NCI-H2029 (cell line): ENCODE measurements around the gene NECTIN1.

Experiments used
- DNase-seq: peaks from one replicate; lab custom pipeline; 2025; lab: John Stamatoyannopoulos, UW

NECTIN1 gene

DNA sequence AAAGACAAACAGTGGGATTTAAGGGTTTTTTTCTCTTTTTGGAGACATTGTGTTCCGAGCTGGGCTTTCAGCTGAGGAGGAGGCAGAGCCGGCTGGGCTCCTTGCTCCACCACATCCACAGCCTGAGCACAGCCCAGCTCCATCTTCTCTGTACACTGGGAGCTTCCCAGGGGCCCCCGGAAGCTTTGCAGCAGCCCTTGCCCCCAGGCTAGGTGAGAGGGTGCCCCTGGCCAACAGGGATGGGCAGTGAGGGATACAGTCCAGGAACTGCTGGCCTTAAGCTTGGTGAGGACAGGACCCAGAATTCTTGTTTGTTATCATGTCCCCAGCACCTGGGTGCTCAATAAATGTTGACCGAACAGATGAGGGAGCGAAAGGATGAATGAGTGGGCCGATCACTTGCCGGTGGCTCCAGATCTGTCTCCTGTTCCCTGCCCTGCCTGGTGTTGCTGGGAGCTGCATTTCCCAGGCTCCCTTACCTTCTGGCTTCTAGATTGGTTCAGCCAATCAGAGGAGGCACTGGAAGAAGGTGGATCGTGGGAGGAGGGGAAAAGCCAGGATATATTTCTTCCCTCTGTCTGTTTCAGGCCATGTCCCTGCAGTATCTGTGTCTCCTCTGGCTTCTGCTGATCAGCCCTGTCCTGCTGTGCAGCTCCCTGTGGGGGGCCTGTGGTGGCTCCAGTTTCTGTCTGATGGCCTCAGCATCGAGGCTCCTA, 26.5 kb upstream of the NECTIN1 start:
- DNase-seq: no peak

DNA sequence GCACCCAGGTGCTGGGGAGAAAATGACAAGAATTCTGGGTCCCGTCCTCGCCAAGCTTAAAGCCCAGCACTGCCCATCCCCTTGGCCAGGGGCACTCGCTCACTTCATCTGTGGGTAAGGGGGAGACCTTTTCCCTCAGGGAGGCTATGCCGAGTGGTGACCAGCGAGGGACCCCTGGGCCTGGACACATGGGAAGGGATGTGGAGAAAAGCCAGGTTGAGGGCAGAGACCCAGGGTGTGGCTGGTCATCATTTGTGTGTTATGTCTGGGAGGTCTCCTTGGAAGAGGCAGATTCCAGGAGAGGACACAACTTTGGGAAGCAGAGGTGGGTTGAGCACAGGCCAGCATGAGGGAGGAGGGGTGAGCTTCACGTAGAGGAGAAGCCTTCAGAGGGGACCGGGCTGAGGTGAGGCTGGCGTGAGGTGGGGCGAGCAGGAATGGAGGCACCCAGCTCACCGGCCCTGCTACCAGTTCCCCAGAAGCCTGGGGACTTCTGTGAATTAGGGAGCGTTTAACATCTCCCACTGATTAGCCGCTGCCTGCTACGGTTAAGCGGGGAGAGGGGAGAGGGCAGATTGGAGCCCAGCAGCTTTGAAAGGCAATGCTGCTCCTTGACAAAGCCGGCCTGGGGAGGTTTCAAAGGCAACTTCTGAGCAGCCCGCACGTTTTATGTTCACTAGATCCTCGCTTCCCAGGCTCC, 25.8 kb upstream of the NECTIN1 start:
- no peak for DNase-seq

DNA sequence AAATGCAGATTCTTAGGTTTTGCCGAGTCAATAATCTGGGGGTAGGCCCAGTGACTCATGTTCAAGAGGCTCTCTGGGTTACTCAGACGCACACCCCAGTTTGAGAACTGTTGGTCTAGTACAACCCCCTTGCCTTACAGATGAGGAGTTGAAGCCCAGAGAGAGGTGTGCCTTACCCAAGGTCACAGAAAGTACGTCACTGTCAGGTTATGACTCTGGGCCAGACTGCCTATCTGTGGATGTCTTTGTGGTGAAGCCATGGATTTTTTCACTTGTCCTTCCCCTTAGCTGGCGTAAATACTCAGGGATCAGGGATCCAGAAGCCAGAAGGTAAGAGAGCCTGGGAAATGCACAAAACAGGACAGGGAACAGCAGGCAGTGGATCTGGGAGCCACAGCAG, 25.2 kb upstream of the NECTIN1 start:
- DNase-seq: no peak

DNA sequence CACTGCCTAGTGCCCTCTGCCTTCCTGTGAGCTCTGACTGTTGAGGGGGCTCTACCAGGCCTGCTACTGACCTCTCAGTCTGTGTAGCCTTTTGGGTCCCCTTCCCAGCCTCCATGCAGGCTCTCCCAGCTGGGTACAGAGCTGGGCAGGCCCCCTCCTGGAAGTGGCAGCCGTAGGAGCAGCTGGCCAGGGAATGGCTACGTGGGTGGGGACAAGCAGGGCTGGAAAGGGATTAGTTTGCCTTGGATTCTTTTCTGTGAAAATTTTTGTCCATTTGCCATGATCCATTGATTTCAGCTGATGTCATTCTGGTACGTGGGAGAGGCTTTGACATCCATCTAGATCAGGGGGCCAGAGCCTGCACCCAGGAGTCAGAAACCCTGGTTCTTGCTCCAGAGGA, 23.9 kb upstream of the NECTIN1 start:
- DNase-seq: no peak

DNA sequence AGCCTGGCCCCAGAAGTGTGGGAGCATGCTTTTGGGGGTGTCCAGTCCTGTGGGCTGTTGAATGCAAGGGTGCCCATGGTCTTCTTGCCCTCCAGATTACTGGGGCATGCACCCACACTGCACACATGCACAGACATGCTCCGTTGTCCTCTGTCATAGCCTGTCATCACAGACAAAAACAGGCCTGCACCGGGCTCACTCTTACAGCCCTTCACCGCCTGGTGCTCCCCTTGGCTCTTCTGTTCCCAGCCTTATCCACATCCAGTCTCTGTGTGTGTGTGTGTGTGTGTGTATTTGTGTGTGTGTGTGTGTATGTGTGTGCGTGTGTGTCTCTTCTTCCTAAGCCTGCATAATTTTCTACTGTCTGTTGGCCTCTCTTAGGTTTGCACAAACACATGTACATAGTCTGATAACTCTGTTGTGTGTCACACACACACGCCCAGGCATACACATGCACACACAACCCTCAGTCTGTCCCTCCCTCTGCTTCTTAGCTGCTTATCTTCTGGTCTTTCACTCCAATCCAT, 23.4 kb upstream of the NECTIN1 start:
- no peak for DNase-seq

DNA sequence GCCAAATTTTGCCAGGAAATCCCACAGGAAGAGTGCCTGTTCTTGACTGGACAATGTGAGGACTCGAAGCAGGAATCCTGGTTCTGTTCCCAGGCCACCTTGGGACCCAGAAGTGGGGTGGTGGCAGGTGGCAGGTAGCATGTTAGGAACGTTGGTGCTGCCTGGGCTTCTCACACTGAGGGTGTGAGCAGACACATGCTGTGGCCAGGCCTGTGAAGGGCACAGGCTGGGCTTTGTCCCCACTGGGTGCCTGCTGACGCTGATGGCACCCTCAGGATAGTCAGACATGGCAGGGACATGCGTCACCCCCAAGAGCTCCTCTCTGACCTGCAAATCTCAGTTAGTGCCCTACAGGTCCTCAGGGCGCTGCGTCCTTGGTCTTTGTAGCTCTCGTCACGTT, 21.1 kb upstream of the NECTIN1 start:
- no peak for DNase-seq

DNA sequence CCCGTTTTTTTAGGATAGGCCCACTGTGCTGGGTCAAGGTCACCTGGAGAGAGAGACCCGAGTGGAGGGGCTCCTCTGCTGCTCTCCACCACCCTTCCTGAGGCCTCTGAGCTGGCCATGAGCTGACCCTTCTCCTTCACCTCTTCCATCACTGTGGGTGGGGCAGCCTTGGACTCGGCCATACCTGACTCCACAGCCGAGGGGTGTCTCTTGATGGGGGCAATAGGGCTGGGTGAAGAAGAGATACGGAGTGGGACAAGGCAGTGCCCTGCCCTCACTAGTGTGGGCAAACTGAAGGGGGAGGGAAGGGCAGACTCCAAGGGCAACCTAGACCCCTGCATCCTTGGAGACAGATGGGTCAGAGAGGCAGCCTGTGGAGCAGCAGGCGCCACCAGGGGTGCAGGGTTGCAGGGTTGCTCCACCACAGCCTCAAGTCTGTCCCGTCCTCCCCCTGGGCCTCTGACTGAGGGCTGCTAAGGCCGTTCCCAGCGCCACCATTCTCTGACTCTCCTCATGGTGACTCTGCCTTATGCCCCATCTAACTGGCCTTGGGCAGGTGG, 20.1 kb upstream of the NECTIN1 start:
- no peak for DNase-seq

DNA sequence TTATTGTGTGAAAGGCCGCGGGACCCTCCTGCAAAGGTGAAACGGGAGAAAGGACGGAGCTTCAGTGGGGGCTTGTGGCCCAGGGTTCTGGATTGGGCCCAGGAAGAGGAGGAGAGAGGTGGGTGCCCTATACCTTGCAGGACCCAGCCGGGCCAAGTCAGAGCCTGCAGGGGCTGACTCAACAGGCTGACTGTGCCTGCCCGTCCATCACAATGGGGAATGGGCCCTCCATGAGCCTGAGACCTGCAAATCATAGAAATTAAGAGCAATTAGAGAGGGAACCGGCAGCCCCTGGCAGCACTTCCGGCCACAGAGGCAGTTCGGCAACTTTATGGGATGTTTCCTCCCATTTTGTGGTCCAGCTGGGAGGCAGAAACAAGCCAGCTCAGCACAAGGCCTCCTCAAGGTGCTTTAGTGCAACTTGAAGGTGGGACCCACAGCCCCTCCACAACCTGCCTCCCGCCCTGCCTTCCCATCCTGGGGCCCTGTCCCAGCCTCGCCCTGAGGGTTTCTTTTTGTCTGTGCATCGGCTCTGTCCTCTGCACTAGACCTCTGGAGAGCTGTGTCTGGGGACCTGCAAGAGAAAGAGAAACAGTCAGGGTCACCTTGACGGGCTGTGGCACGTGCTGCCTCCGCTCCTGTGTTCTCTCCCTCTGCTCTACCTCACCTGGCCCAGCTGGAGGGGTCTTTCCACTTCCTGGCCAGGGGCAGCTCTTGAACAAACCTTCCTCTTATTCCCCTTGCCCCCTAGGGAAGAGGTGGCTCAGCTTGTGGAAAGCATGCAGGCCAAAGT, 19.1 kb upstream of the NECTIN1 start:
- DNase-seq: no peak

DNA sequence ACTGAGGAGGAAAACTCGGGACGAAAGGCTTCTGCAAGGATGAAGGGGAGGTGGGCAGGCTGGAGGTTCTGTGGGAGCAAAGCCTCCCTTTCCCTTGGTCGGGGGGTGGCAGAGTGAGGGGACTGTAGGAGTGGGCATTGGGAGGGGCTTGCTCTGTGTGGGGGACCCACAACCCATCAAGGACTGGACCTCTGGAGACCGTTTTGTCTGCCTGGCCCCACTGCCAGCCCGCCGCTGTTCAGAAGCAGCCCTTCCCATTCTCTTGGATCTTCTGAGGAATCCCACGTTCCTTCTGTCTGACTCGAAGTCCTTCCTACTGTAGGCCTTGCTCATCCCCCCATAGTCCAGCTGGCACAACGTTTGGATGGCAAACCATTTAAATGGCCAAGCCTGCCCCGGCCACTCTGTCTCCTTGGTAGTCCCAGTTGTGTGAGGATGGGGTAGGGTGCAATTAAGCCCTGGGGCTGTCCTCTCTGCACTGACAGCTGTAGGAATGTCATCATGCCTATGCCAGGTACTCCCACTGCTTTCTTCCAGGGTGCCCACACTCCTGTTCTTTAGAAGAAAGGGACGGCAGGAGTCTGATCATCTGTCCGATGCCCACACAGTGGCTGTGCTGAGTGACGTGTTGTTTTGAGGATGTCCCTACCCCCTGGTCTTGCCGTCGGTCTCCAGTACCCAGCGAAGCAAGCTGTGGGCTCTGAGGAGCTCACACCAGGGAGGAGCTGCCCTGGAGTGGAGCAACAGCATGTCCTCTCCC, 17.0 kb upstream of the NECTIN1 start:
- DNase-seq: no peak

DNA sequence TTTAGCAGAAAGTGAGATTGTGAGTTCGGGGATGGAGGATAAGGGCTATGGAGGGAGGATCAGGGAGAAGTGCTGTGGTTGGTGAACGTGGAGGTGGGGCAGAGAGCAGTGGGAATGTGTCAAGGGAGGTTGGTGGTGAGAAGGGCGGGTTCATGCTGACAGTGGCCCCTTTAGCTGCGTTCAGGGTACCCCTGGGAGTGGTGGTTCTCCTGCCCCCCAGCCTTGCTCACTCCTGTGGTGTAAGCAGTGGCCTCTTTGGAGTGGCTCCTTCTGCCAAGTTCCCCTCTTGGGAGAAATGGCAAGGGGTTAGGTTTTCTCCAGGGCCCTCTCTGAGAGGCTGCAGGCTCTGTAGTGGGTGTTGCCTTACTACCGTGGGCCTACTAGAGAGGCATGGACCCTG, 16.1 kb upstream of the NECTIN1 start:
- no peak for DNase-seq

DNA sequence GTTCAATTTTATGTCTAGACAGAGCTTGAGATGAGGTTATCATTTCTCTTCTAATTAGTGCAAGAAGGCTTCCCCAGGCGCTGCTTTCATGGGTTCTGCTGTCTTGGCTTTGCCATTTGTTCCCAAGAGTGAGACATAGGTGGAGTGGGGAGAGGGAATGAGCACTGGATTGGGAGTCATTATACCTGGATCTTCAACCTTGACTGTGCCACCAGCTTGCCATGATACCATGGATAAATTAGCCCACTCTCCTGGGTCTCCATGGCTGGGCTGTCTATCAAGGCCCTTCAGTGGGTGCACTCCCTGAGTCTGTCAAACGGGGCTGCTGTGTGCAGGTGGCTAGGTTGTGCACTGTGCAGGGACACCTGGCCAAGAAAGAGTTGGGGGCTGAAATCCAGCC, 15.6 kb upstream of the NECTIN1 start:
- DNase-seq: no peak

DNA sequence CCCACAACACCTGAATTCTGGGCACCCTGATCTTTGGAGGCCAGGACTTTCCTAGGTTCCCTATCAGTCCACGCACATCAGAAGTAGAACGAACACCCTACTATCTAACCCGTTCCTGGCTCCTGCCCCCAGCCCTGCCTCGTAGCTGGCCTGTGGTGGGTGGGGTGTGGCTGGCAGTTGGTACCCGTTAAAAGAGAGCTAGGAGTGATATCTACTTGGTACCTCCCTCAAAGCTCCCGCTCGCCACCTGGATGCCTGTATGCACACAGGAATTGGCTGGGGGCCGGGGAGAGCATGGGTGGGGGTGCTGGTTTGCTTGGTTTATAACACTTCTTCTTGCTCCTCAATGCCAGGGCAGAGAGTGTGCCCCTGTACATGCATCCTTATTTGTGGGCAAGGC, 14.0 kb upstream of the NECTIN1 start:
- DNase-seq: no peak

DNA sequence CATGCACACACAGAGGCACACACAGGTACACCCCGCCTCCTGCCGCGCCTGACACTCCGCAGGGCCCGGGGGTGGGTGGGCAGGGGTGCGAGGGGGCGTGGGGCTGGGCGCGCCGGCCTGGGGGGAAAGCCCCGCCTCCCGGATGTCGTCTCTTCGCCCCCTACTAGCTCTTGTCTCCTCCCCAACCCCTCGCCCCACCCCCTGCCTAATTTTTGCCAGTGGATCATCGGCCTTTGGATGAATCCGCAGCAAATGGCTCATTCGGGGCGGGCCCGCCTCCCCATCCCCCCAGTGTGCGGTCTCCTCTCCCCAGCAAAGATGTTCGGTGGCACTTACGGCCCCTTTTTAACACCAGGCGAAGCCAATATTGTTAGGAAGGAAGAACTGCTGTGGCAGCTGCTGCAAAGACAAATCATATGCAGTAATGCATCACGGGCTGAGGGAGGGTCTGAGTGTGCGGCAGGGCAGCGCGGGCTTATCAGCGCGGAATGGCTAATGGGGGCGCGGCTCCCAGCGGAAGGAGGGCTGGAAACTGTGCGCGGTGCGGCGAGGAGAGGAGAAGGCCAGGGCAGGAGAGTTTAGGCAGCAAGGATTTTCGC, 13.4 kb upstream of the NECTIN1 start:
- DNase-seq: no peak

DNA sequence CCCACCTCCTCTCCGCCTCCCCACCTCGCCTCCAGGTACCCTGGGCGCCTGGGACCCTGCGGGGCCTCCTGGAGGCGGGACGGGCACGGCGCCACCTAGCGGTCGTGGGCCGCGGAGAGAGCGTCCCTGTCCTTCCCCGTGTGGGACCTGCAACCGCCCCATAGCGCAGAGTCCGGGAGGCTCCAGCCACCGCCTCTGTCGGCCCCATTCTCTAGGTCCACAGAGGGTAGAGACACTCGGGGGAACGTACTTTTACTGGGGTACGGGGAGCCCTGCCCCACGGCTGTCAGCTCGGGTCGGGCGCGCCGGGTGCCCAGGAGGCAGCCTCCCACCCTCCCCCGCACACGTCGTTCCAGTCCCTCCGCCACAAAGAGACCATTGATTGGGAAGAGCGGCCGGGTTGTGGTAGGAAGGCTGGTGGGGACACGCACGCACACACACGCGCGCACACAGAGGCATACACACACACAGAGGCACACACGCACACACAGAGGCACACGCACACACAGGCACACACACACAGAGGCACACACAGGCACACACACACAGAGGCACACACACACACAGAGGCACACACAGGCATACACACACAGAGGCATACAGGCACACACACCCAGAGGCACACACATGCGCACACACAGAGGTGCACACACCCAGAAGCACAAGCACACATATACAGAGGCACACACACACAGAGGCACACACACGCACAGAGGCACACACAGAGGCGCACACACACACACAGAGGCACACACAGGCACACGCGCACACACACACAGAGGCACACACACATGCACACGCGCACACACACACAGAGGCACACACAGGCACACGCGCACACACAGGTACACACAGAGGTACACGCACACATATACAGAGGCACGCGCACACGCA, 12.6 kb upstream of the NECTIN1 start:
- no peak for DNase-seq

DNA sequence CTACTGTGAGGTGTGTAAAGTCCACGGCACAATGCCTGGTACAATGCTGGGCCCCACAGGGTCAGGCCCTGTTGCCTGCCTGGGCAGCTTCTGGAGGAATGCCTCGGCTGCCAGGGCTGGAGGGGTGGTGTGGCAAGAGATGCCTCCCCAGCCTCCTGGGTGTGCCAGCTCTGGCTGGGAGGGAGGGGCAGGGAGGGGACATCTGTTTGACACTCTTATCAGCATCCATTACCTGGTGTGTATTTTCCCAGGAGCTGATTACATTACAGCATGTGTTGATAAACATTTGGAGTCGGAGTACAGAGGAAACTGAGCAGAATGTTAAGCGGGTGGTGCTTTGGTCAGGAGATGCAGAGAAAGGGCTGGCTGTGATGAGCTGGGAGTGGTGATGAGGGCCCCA, 11.0 kb upstream of the NECTIN1 start:
- no peak for DNase-seq

DNA sequence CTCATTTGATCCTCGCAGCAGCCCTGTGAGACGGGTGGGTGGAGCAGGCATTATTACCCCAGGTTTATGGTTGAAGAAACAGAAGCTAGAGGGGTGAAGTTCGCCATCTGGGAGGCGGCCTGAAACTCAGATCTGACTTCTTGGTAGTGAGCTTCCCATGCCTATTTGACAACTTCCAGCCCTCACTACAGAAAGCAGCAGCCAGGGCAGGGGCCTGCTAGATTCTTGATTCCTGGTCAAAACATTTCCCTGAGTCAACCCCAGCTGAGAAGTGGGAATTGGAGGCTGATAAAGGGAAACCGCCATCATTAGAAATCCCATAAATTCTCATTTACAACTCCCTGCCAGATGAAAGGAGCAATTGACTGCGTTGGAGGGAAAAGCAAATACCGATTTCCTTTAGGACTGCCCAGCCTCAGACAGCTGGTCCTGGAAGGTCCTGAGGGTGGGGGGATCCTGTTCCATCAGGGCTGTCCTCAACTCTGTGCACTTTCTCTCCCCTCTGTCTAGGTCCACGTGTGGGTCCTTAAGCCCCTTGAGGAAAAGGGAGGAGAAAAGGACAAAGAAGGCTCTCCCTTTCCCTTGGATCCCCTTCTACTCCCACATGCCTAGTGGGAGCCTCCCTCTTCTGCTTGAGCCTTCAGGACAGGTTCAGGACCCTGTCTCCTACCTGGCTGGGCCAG, 10.2 kb upstream of the NECTIN1 start:
- DNase-seq: no peak

DNA sequence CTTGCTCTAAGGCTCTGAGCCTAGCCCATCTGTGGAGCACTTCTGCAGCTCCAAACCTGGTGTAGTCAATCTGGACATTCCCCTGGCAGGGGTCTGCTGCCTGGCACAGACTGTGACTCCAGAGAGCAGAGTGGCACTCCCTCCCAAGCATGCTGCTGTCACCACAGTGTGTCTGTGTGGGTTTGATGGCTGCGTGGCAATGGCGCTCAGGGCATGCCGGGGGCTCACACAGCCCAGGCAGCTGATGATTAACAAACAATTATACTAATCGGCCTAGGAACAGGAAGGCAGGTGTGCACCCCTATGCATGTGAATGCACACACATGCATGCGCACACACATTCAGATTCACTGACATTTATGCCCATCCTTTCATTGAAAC, 9.0 kb upstream of the NECTIN1 start:
- DNase-seq: no peak

DNA sequence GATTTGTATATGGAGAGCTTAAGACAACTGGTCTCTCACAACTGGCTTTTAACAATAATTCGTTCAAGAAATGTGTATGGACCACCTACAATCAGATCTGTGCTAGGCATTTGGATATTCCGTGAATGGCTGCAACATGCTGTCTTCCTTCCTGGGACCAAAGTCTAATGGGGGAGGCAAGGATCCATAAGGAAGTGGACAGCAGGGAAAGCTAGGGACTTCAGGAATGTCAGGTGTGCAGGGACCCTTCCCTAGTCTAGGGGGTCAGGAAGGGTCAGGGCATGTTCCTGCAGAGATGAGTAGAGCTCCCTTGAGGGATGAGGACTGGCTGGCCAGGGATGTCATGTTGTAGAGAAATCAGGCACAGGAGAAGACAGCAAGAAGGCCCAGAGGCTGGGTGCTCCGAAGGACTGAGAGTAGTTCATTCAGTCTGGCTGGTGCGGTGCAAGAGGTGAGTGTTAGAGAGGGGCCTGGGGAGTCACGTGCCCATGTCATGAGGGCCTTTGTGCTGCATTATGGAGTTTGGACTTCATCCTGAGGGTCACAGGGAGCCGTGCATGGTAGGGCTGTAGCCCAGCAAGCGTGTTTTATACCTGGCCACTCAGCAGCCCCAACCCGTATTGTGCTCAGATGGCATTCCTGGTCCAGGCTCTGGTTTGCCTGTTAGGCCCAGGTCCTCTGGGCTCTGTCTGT, 8.5 kb upstream of the NECTIN1 start:
- DNase-seq: no peak

DNA sequence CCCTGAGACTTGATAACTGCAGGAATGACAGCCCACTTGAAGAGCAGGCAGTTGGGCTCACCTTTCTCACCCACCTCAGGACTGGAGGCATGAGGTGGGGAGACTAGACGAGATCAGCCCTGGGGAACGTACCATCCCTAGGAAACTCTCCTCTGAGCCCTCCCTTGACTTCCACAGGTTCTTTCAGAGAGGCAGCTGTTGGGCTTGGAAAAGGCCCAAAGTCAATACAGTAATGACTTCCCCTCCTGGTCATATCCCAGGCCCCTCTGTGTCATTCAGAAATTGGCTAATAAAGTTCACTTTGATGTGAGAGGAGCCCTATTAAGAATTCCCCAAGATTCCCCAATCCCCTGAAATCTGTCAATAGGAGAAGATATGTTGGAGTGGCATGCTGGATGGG, 5.8 kb upstream of the NECTIN1 start:
- peak; percentile 69 for DNase-seq
